AG09309 (cell line): ENCODE measurements around the gene RAMAC.
A peak's percentile ranks its signal among the peaks of the same experiment; 100 is the strongest.

Experiments used
- DNase-seq: peaks from one replicate; pipeline ENCODE4 v3.0.0-alpha.2; 2010; ENCODE audit warnings: low read depth
- H3K4me3 ChIP-seq: 2 replicates; pipeline ENCODE4 v1.5.1; 2011; ENCODE audit warnings: mild to moderate bottlenecking, low read depth, low read length, moderate library complexity; ENCODE audit not compliant: control insufficient read depth
- CTCF ChIP-seq: IDR thresholded peaks from 2 replicates; pipeline ENCODE4 v1.5.1; 2011; ENCODE audit warnings: mild to moderate bottlenecking, low read depth, low read length, inconsistent platforms; ENCODE audit not compliant: insufficient read depth, control insufficient read depth; ENCODE audit errors: missing control alignments

RAMAC gene

GRCh38 chr15:82964890-82965289 is 21.1 kb upstream of the RAMAC start:
- no peak for TF ChIP-seq CTCF

GRCh38 chr15:82966671-82967071 is 19.3 kb upstream of the RAMAC start:
- DNase-seq, result no peak
- no peak for TF ChIP-seq CTCF

More at GRCh38 chr15:82964890-82965289, 21.1 kb upstream of the RAMAC start:
- no peak for DNase-seq
- no peak overlapping the region for H3K4me3 ChIP-seq

GRCh38 chr15:82968066-82968465 is 17.9 kb upstream of the RAMAC start:
- DNase-seq, result peak; percentile 79
- no peak for TF ChIP-seq CTCF
- no peak overlapping the region for H3K4me3 ChIP-seq

More at GRCh38 chr15:82966671-82967071, 19.3 kb upstream of the RAMAC start:
- no peak overlapping the region for H3K4me3 ChIP-seq

- no peak for TF ChIP-seq CTCF
- no peak overlapping the region for H3K4me3 ChIP-seq
- DNase-seq, result no peak
Observed at GRCh38 chr15:82969353-82969752, 16.7 kb upstream of the RAMAC start.

- TF ChIP-seq CTCF, result no peak
- DNase-seq, result no peak
Observed at GRCh38 chr15:82970078-82970686, 15.8 kb upstream of the RAMAC start.

GRCh38 chr15:82970696-82971095 is 15.3 kb upstream of the RAMAC start:
- no peak for TF ChIP-seq CTCF
- no peak for DNase-seq
- no peak overlapping the region for H3K4me3 ChIP-seq

More at GRCh38 chr15:82970078-82970686, 15.8 kb upstream of the RAMAC start:
- no peak overlapping the region for H3K4me3 ChIP-seq
